HG03066 (cell line): Measurements from ENCODE around the gene RHOG.

Source experiments
- ATAC-seq: cut with Tn5 transposase; IDR thresholded peaks from one replicate; pipeline ENCODE4 v1.9.1; 2021; ENCODE audit warnings: low read depth; ENCODE audit not compliant: unreplicated experiment

Gene RHOG

DNA sequence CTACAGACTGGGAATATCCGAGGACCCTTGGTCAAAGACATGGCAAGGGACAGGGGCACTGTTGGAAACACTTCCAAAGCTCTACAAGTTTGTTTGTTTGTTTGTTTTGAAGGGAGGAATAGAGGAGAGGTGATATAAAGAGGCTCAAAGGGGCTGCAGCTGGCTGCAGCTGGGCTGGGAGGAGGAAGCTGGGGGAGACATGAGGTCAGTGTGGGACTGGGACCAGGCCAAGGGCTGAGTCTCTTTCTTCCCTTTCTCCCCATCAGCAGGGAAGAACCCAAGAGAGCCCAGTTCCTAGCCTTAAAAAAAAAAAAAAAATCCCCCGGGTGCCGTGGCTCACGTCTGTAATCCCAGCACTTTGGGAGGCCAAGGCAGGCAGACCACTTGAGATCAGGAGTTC, 5.0 kb downstream of the RHOG start:
- no peak for ATAC-seq

DNA sequence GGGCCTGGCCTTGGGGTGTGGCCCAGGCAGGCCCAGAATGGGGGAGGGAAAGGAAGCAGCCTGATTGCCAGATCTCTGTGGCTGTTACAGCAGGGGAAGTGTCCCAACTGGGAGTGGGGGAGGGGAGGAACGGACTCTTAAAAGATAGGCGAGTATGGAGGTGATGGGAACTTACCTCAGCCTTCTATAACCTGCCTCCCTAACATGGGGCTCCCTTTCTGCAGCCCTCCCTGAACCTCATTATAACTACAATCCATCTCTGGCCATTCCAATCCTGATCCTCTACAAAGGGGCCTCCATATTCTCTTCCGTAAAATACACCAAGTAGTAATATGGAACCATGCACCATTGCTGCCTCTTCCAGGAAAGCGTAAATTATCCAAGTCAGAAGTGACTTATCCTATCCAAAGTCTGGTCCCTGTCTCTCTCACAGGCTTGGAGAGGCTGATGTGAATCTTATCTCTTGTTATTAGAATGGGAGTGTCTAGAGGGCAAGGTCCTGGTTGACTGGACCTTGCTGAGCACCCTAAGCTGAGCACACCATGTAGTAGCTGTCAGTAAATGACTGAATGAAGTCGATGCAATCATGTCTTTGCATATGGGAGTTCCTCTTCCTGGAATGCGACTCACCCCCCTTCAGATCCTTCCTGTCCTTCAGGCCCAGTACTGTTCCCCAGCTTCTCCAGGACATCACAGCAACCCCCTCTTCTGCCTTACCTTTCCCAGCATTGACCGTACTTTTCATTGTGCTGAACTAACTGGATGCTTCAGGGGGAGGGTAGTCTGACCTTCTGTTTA, 5.9 kb downstream of the RHOG start:
- no peak for ATAC-seq

DNA sequence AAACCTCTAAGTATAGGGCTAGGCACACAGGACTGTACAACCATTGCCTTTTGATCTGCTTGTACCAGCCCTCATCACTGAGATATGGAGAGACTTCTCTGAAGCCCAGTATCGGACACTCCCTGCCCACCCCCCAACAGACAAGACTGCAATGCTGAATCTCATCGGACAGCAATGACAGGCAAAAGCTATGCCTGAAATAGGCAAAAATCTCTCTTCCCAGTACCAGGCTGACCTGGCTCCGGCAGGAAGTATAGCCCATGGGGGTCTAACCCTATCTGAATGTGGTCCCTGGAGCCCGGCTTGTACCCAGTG, 6.5 kb downstream of the RHOG start:
- ATAC-seq: no peak

DNA sequence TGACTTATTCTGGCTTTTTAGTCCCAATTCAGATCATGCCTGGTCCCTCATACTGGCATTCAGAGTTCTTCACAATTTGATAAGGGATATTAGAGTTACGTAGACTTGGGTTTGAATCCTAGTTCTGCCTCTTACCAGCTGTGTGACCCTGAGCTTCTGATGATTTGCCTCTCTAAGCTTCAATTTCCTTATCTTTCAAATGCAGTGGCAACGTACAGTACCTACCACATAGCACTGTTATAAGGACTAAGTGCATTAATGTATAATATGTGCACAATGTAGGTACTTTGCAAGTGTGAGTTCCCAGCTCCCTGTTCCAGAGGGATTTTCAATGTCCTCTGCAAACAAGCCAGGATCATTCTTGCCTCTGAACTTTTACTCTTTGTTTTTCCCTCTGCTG, 7.3 kb downstream of the RHOG start:
- ATAC-seq: no peak

DNA sequence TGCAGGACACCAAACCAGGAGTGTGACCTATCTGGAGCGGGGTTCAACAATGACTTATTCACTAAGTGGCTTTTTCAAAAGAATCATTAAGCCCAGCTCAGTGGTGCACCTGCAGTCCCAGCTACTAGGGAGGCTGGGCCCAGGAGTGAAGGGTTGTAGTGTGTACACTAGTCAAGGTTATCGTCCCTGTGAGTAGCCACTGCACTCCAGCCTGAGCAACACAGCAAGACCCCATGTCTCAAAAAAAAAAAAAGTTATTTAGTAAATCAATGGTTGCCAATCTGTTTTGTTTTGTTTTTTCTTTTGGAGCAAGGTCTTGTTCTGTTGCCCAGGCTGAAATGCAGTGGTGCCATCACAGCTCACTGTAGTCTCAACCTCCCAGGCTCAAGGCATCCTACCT, 7.9 kb downstream of the RHOG start:
- ATAC-seq: no peak

DNA sequence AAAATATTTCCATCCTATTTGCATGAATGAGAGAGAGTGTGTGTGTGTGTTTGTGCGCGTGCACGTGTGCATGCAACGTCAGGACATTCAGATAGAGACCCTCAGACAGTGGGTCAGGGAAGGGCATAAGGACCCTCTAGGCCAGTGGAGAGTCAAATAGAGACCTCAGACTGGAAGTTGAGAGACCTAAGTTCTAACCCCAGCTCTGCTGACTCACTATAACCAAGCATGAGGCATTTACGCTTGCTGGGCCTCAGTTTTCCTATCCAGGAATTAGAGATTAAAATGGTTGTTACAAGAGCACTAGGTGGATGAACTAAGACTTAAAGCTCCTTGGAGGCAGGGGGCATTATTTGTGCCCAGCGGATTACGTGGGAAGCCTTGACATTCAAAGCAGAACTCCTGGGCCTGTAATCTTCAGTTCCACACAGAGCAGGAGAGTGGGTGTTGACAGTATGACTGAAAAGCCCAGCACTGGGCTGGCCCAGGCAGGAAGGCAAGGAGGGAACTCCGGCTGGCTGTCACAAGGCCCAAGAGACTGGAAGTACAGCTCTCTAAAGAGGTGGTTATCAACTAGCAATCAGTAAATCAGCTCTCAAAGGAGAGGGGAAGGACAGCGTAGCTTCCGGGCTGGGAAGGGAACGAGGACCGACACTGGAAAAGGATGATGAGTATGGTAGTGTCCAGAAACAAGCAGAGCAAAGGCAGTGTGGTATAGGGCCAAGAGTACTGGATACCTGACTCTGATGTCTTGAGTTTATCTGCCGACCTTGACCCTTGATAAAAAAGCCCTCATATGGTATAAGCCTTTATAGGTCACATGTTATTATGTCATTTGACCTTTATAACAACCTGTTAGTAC, 9.2 kb downstream of the RHOG start:
- ATAC-seq: no peak

DNA sequence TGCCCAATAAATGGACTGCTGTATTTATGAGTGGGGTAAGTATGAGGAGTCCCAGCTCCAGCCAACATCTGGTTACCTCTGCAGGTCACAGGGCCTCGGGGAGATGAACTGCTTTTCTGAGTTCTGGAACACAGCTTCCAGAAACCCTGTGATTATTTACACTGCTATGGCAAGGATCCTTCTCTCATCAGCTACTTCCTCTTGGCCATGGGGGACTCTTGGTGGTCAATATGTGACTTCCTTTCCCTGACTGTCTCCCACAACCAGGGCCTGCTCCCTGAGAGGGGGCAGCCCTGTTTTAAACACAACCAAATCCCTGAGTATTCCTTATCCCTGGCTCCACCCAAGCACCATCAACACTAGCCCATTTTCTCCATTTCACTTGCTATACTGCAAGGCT, 10.0 kb downstream of the RHOG start:
- ATAC-seq: no peak

DNA sequence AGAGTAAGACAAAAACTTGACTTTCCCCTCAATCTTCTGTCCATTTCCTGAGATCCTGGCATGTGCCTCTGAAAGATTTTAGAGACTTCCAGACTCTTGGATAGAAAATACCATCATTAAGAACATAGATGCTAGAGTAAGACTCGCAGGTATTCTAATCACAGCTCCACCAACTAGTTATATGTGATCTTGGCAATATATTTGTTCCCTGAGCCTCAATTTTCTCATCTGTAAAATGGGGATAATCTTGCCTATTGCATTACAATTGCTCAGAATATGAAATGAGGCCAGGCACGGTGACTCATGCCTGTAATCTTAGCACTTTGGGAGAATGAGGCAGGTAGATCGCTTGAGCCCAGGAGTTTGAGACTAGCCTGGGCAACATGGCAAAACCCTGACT, 10.7 kb downstream of the RHOG start:
- no peak for ATAC-seq

DNA sequence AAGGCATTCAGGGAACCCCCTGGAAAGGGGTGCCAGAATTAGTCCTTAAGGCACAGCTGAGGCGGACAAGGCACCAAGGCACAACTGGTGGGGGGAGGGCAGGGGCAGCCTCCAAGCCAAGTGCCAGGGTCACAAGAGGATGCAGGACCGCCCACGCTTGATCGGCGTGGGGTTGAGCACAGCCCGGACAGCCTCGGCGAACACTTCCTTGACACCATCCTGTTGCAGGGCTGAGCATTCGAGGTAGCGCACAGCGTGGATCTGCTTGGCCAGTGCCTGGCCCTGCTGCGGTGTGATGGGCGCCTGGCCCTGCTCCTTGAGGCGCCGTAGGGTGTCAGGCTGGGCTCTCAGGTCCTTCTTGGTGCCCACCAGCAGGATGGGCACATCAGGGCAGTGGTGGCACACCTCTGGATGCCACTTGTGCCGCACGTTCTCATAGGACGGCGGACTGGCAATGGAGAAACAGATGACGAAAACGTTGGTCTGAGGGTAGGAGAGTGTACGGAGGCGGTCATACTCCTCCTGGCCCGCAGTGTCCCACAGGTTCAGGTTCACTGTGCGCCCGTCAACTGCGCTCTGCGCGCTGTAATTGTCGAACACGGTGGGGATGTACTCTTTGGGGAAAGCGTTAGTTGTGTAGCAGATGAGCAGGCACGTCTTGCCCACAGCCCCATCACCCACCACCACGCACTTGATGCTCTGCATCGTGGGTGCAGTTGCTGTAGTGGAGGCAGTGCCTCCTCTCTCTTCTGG, 13.1 kb downstream of the RHOG start:
- no peak for ATAC-seq

DNA sequence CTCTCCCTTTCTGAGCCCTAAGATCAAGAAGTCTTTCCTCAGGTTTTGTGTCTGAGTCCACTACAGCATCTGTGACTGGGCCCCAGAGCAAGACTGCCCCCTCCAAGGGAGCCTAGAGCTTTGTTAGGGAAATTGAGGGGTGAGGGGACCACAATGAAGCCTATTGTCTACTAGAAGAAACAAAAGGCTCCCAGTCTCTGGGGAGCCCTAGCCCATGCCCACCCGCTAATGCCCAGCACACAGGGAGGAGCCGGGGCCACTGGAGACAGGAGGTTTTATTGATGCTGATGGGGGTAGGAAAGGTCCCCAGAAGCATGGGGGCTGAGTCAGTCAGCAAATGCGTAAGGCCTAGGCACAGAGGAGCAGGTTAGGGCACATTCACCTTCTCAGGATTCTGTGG, 14.0 kb downstream of the RHOG start:
- ATAC-seq: no peak

DNA sequence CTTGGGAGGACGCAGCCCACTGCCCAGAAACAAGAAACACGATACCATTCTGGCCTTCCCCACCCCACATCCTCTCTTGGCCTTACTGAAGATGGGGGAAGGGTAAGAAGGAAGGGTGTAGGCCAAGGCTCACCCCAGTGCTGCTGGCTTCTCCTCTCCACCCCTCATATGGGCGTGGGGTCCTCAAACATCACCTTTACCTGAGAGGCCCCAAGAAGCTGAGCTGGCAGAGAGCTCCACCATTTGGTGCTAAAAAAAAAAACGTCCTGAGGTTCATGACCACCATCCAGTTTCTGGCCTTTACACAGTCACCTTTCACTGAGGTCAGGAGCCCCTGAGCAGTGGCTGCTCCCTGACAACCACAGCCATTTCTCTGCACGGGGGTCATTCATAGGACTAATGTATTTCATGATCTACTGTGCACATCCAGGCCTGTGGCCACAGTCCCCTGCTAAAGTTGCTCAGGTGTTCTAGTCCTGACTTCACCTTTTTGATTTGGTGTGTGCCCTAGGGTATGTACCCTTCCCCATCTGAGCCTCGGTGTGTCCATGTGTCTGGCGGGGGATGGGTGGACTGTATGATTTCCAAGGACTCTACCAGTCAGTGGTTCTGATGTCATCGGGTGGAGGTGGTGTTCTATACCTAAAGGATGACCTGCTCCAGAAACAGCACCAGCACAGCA, 15.1 kb downstream of the RHOG start:
- no peak for ATAC-seq

DNA sequence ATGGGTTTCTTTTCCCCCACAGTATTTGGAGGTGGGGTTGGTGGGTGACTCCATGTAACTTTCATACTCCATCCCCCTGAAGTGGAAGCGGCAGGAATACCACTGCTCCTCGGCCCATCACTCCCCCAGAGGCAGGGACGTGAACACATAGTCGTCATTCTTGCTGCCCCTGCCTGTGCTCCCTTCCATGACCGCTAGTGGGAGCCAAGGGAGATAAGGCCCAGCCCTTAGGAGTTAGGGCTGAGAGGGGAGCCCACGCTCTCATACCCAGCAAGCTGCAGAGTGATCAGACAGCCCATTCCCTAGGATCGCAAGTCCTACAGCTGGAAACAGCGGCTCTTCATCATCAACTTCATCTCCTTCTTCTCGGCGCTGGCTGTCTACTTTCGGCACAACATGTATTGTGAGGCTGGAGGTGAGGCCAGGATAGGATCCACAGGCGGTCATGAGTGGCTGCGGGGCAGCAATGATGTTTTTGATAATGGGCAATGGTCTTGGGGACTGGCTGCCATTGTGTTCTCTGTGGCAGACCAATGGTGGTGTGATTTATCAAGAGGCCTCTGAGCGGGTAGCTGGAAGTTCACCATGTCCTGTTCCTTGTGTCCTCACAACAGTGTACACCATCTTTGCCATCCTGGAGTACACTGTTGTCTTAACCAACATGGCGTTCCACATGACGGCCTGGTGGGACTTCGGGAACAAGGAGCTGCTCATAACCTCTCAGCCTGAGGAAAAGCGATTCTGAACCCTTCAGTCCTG, 15.9 kb downstream of the RHOG start:
- peak; percentile 82 for ATAC-seq

DNA sequence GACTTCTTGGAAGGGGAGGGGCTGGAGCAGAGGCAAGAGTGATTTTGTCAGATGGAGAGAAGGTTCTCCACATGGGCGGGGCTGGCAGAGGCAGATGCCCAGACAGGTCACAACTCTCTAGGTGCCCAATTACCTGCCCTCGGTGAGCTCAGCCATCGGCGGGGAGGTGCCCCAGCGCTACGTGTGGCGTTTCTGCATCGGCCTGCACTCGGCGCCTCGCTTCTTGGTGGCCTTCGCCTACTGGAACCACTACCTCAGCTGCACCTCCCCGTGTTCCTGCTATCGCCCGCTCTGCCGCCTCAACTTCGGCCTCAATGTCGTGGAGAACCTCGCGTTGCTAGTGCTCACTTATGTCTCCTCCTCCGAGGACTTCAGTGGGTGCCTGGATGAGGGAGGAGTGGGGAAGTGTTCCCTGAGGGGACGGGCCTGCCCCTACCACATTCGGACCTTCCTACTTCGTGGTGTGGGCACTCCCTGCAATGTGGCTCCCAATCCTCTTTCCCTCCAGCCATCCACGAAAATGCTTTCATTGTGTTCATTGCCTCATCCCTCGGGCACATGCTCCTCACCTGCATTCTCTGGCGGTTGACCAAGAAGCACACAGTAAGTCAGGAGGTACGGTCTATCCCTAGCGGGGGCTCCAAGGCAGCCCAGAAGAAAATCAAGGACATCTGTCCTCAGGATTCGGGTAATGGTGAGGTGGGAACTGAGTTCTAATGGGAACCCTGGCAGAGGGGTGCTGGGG, 16.8 kb downstream of the RHOG start:
- ATAC-seq: no peak

DNA sequence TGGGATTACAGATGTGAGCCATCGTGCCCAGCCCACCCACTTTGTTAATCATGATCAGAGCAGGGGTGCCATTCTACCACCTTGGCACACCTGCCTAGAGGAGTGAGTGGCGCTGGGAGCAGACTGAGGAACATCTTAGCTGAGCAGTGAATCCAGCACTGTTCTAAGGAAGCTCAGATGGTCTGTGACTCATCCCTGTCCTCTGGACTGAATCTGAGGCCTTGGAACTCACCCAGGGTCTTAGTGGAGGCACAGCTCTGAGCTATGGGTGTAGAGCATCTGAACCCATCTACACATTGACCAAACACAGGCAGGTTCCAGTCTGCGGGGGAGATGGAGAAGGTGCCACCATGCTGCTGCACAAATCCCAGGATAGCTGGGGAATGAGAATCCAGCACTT, 17.5 kb downstream of the RHOG start:
- no peak for ATAC-seq

DNA sequence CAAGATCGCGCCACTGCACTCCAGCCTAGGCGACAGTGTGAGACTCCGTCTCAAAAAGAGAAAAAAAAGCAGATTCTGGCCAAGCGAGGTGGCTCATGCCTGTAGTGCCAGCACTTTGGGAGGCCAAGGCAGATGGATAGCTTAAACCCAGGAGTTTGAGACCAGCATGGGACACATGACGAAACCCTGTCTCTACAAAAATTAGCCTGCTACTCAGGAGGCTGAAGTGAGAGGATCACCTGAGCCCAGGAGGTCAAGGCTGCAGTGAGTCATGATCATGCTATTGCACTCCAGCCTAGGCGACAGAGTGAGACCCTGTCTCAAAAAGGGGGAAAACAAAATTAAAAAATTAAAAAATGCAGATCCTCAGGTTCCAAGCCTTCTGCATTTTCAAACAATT, 18.4 kb downstream of the RHOG start:
- ATAC-seq: no peak

DNA sequence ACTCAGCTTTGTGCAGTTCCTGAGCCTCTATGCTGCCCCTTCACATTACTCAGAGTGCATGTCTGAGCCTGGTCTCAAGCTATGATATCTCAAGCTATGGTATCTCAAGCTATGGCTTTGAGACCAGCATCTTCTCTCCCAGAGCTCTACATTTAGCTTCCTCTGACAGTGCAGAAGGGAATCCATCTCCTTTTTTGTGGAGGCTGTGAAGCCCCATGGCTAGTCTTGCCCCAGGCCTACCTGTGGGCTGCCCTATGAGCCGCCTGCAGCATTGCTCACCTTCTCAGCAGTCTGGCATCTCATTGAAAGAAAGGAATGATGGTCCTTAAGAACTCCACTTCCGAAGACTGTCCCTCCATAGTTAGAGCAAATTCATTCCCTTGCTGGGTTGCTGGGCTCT, 19.8 kb downstream of the RHOG start:
- ATAC-seq: no peak

DNA sequence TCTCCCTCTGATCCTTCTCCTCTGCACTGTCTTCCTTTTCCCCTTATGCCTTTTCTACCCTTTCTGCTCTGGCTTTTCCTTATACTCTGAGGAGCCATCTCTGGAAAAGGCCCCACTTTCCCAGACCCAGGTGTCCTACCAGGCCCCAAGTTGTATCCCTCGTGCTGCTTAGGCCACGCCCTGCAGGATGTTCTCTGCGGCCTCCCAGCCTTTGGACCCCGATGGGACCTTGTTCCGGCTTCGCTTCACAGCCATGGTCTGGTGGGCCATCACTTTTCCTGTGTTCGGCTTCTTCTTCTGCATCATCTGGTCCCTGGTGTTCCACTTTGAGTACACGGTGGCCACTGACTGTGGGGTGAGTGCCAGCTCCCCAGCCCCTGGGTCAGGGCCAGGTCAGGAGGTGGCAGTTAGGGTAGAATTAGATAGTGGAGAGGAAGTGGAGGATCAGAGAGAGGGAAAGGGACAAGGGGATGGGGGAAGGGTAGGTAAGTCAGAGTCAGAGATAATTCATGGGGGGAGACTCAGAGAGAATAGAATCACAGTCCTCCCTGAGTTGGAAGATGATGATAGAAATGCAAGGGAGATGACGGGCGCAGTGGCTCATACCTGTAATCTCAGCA, 23.5 kb downstream of the RHOG start:
- ATAC-seq: no peak

DNA sequence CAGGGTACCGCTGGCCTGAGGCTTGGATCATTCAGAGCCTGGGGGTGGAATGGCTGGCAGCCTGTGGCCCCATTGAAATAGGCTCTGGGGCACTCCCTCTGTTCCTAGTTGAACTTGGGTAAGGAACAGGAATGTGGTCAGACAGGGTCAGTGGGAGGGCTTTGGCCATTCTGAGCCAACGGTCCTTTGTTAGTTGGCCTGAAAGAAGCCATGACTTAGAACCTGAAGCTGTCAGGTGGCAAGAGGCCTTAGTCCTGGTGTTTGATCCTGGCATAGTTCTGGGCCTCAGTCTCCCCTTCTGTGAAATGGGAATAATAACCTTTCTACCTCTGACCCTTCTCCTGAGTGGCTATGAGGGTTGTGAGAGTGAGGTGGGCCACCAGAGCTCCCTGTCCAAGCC, 24.1 kb downstream of the RHOG start:
- ATAC-seq: no peak

DNA sequence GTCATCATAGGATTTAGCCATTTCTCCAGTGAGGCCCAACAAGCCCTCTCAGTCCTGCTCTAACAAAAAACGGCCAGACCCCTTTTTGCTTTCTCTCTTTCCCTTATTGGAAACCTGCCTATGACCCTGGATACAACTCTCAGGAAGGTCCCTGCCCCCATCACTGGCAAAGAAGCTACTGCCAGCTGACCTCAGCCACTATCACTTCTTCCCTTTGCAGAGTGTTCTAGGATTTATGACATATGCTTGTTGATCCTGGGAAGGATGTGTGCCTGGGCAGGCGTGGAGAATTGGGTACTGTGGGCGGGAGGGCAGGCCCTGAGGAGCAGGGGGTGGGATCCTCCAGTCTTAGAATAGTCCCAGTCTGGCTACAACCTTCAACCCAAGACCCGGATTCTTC, 24.9 kb downstream of the RHOG start:
- no peak for ATAC-seq
